HG03025 (cell line): Measurements from ENCODE around the gene ATAD2B.
"Not testable (repeated sequence)": the region's sequence is repeated elsewhere in the genome, so short reads cannot be mapped to it uniquely, and the experiment has no call there.

ENCODE experiments used
- ATAC-seq: cut with Tn5 transposase; IDR thresholded peaks from one replicate; pipeline ENCODE4 v1.9.1; 2021; ENCODE audit warnings: mild to moderate bottlenecking, moderate library complexity; ENCODE audit not compliant: unreplicated experiment, low FRiP score

The ATAD2B gene

GRCh38 chr2:23754970-23755369, 172.0 kb downstream of the ATAD2B start:
- no peak for ATAC-seq

- no peak for ATAC-seq
Measured at GRCh38 chr2:23753291-23754010, 173.5 kb downstream of the ATAD2B start.

- no peak for ATAC-seq
Measured at GRCh38 chr2:23751747-23752265, 175.1 kb downstream of the ATAD2B start.

GRCh38 chr2:23746141-23746863, 180.6 kb downstream of the ATAD2B start:
- no peak for ATAC-seq

- ATAC-seq, result no peak
Measured at GRCh38 chr2:23745726-23746105, 181.2 kb downstream of the ATAD2B start.

- no peak for ATAC-seq
Measured at GRCh38 chr2:23745068-23745725, 181.7 kb downstream of the ATAD2B start.

- ATAC-seq, result not testable (repeated sequence)
Measured at GRCh38 chr2:23736783-23737182, 190.1 kb downstream of the ATAD2B start.

- ATAC-seq, result no peak
Measured at GRCh38 chr2:23734416-23734815, 192.5 kb downstream of the ATAD2B start.

- ATAC-seq, result not testable (repeated sequence)
Measured at GRCh38 chr2:23723029-23723428, 203.9 kb downstream of the ATAD2B start.

GRCh38 chr2:23722255-23722654, 204.7 kb downstream of the ATAD2B start:
- no peak for ATAC-seq

GRCh38 chr2:23721454-23721826, 205.5 kb downstream of the ATAD2B start:
- ATAC-seq, result no peak

GRCh38 chr2:23720705-23721453, 206.0 kb downstream of the ATAD2B start:
- ATAC-seq, result no peak

- ATAC-seq, result no peak
Measured at GRCh38 chr2:23719716-23720115, 207.2 kb downstream of the ATAD2B start.

GRCh38 chr2:23718931-23719700, 207.8 kb downstream of the ATAD2B start:
- no peak for ATAC-seq

- ATAC-seq, result no peak
Measured at GRCh38 chr2:23713351-23713750, 213.6 kb downstream of the ATAD2B start.

GRCh38 chr2:23712756-23713151, 214.2 kb downstream of the ATAD2B start:
- ATAC-seq, result no peak

- no peak for ATAC-seq
Measured at GRCh38 chr2:23711979-23712755, 214.8 kb downstream of the ATAD2B start.

GRCh38 chr2:23709311-23709710, 217.6 kb downstream of the ATAD2B start:
- ATAC-seq, result no peak

GRCh38 chr2:23708771-23709170, 218.2 kb downstream of the ATAD2B start:
- no peak for ATAC-seq
